ENCODE measurements around the gene OTUD6A. TPM values are rescaled to one million over a fixed set of nuclear protein-coding genes. Genes with fewer than 3 reads are reported as not detected.

The OTUD6A gene
- total RNA-seq, 1 experiment from 2014 or later = not detected

- Histone ChIP-seq H3K4me3 (replicated peaks in 1 of 2; ENCODE audit: low read depth in 1 of 2, low read length in 2 of 2) (no peak overlapping the region), H3K4me2 (ENCODE audit: low read length) (no peak overlapping the region), H3K9me2 (ENCODE audit: insufficient read depth) (no peaks in the 10 kb centered on the region), H4K20me1 (ENCODE audit: insufficient read depth) (no peaks in the 10 kb centered on the region), H3K27me3 (ENCODE audit: insufficient read depth, low read length) (no peaks in the 10 kb centered on the region), H3K36me3 (ENCODE audit: control insufficient read depth in 1 of 2, insufficient read depth in 2 of 2, low read length in 2 of 2) (no peaks in the 10 kb centered on the region), H3K79me2 (ENCODE audit: insufficient read depth, low read length) (no peaks in the 10 kb centered on the region), H3K27ac (ENCODE audit: low read depth, low read length) (no peak overlapping the region), H3K9ac (ENCODE audit: low read length) (no peak overlapping the region), H2AFZ (ENCODE audit: low read depth, low read length, poor library complexity, severe bottlenecking) (no peak overlapping the region), H3K9me3 (ENCODE audit: control insufficient read depth in 1 of 2, insufficient read depth in 1 of 2, low read depth in 1 of 2, low read length in 2 of 2) (no peaks in the 10 kb centered on the region), H3K4me1 (ENCODE audit: control insufficient read depth in 1 of 2, insufficient read depth in 2 of 2, low read length in 2 of 2) (peaks cover 0 to 6% of the 10 kb centered on the region in 2 experiments; a peak in 1 of 4 replicates)
- ChIA-PET RAD21 (ENCODE audit: low non-redundant PET in 1 of 2, low total read pairs in 2 of 2, uncharacterized antibody in 2 of 2, unreplicated experiment in 2 of 2) (no interaction called here), POLR2A (no interaction called here), CTCF (no interaction called here)
- DNase-seq (ENCODE audit: low read depth, low spot score) (no peak), ATAC-seq (no peak)
- intact Hi-C loops (cut with micrococcal nuclease) = no loop called here
- TF ChIP-seq CEBPB (IDR thresholded peaks at IDR 0.05; ENCODE audit: low read depth) (no peak), FOSL1 (IDR thresholded peaks at IDR 0.05; ENCODE audit: low read depth) (no peak), YY1 (IDR thresholded peaks at IDR 0.05; ENCODE audit: extremely low read depth, insufficient replicate concordance, low read depth, low read length) (no peak), SP1 (IDR thresholded peaks at IDR 0.05; ENCODE audit: low read depth) (no peak), TCF7L2 (IDR thresholded peaks at IDR 0.05; ENCODE audit: borderline replicate concordance, extremely low read depth, insufficient read depth, insufficient read length) (no peak), RAD21 (IDR thresholded peaks at IDR 0.05; ENCODE audit: low read depth) (no peak), JUND (IDR thresholded peaks at IDR 0.05) (no peak), SIN3A (IDR thresholded peaks at IDR 0.05; ENCODE audit: low read depth) (no peak), EZH2 (IDR thresholded peaks at IDR 0.05) (no peak), ZNF274 (IDR thresholded peaks at IDR 0.05; ENCODE audit: low read depth, low read length) (no peak), EGR1 (IDR thresholded peaks at IDR 0.05; ENCODE audit: low read depth) (no peak), SRF (IDR thresholded peaks at IDR 0.05; ENCODE audit: low read depth) (no peak), REST (IDR thresholded peaks at IDR 0.05; ENCODE audit: low read depth) (no peak), EZH2phosphoT487 (IDR thresholded peaks at IDR 0.05; ENCODE audit: borderline replicate concordance) (no peak), POLR2A (IDR thresholded peaks at IDR 0.05; ENCODE audit: borderline replicate concordance, extremely low read depth, insufficient read depth, insufficient read length) (no peak), CBX3 (IDR thresholded peaks at IDR 0.05; ENCODE audit: low read depth) (no peak), ZFX (IDR thresholded peaks at IDR 0.05) (no peak)
- TF ChIP-seq, protein P1, sequence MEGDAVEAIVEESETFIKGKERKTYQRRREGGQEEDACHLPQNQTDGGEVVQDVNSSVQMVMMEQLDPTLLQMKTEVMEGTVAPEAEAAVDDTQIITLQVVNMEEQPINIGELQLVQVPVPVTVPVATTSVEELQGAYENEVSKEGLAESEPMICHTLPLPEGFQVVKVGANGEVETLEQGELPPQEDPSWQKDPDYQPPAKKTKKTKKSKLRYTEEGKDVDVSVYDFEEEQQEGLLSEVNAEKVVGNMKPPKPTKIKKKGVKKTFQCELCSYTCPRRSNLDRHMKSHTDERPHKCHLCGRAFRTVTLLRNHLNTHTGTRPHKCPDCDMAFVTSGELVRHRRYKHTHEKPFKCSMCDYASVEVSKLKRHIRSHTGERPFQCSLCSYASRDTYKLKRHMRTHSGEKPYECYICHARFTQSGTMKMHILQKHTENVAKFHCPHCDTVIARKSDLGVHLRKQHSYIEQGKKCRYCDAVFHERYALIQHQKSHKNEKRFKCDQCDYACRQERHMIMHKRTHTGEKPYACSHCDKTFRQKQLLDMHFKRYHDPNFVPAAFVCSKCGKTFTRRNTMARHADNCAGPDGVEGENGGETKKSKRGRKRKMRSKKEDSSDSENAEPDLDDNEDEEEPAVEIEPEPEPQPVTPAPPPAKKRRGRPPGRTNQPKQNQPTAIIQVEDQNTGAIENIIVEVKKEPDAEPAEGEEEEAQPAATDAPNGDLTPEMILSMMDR (IDR thresholded peaks at IDR 0.05 in 2 of 3, conservative IDR thresholded peaks at IDR 0.05 in 1 of 3; ENCODE audit: borderline replicate concordance in 1 of 3, insufficient read depth in 1 of 3, low read depth in 2 of 3, low read length in 2 of 3) = no peak
- TF ChIP-seq, protein P2, sequence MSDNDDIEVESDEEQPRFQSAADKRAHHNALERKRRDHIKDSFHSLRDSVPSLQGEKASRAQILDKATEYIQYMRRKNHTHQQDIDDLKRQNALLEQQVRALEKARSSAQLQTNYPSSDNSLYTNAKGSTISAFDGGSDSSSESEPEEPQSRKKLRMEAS (IDR thresholded peaks at IDR 0.05) = no peak
- TF ChIP-seq, protein P3, sequence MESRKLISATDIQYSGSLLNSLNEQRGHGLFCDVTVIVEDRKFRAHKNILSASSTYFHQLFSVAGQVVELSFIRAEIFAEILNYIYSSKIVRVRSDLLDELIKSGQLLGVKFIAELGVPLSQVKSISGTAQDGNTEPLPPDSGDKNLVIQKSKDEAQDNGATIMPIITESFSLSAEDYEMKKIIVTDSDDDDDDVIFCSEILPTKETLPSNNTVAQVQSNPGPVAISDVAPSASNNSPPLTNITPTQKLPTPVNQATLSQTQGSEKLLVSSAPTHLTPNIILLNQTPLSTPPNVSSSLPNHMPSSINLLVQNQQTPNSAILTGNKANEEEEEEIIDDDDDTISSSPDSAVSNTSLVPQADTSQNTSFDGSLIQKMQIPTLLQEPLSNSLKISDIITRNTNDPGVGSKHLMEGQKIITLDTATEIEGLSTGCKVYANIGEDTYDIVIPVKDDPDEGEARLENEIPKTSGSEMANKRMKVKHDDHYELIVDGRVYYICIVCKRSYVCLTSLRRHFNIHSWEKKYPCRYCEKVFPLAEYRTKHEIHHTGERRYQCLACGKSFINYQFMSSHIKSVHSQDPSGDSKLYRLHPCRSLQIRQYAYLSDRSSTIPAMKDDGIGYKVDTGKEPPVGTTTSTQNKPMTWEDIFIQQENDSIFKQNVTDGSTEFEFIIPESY (IDR thresholded peaks at IDR 0.05; ENCODE audit: extremely low read depth, insufficient replicate concordance, low read length) = no peak
- BruUV-seq (replicated peaks) = no TSS peak
Observed at GRCh38 chrX:70043685-70044084, 18.6 kb upstream of the OTUD6A start.

Measured in HCT116 (cell line).